Measurements from ENCODE around the gene NDUFA7. TPM values are rescaled to one million over a fixed set of nuclear protein-coding genes. Genes with fewer than 3 reads are reported as not detected.
"Not testable (repeated sequence)": the region's sequence is repeated elsewhere in the genome, so short reads cannot be mapped to it uniquely, and the experiment has no call there.

Gene NDUFA7
- total RNA-seq, 1 experiment from 2014 or later: 117 TPM

DNA sequence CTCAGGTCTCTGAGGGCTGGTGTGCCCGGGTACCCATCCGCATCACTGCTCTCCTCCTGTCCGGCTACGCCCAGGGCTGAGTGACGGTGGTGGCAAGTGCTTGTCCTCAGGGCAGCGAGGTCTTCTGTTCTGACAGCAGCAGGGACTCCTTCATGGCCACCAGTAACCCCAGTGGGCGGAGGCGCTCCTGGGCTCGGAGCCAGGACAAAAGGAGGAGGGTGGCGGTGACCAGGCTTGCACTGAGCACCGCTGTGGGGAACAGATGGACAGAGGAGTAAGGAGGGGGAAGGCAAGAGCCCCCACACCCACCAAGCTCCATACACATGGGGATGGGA, 18.9 kb downstream of the NDUFA7 start:
- Histone ChIP-seq H3K4me3 (ENCODE audit: insufficient read depth, low read depth, low read length) (no peak overlapping the region), H3K36me3 (replicated peaks; ENCODE audit: control insufficient read depth, insufficient read depth, low read length) (peaks cover 4% of the 10 kb centered on the region; the same call in 1 of the 2 replicates), H3K27me3 (ENCODE audit: control insufficient read depth, insufficient read depth, low read length) (no peaks in the 10 kb centered on the region)
- DNase-seq: no peak

DNA sequence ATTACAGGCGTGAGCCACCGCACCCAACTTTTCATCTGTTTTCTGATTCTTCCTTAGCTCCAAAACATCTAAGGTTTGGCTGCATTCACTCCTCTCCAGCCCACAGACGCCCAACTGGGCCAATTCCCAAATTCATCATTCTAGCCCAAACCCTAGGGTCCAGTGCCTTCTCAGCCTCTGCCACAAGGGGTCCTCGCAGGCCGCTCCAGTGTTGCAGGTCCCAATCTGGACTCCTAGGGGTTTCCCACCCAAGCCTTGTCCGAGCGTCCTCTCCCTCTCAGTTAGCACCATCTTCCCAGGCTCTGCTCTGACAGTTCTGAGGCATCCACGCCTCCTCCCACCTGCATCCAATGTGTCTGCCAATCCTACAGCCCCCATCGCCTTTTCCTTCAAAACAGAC, 29.8 kb downstream of the NDUFA7 start:
- H3K36me3 ChIP-seq (replicated peaks; ENCODE audit: control insufficient read depth, insufficient read depth, low read length); DNase-seq; H3K4me3 ChIP-seq (ENCODE audit: insufficient read depth, low read depth, low read length); H3K27me3 ChIP-seq (ENCODE audit: control insufficient read depth, insufficient read depth, low read length): not testable (repeated sequence)

DNA sequence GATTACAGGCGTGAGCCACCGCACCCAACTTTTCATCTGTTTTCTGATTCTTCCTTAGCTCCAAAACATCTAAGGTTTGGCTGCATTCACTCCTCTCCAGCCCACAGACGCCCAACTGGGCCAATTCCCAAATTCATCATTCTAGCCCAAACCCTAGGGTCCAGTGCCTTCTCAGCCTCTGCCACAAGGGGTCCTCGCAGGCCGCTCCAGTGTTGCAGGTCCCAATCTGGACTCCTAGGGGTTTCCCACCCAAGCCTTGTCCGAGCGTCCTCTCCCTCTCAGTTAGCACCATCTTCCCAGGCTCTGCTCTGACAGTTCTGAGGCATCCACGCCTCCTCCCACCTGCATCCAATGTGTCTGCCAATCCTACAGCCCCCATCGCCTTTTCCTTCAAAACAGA, 44.7 kb downstream of the NDUFA7 start:
- not testable (repeated sequence) for DNase-seq; H3K4me3 ChIP-seq (ENCODE audit: insufficient read depth, low read depth, low read length); H3K27me3 ChIP-seq (ENCODE audit: control insufficient read depth, insufficient read depth, low read length); H3K36me3 ChIP-seq (replicated peaks; ENCODE audit: control insufficient read depth, insufficient read depth, low read length)

DNA sequence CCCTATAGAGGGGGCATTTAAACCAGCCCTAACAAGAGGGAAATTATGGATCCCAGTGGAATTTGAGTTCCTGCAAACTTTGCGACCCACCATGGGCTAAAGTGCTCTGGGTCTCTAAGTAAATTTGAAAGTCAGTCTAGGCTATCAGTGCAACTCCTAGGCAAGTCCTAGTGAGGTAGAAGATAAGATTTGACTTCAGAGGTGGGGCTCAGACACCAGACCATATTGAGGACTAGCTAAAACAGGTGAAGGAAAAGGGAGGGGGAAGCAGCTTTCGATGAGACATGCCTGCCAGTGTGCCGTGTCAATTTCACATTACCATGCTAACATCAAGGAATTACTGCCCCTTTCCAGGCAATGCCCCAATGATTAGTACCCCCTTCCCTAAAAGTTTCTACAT, 51.5 kb downstream of the NDUFA7 start:
- H3K4me3 ChIP-seq (ENCODE audit: insufficient read depth, low read depth, low read length): no peak overlapping the region
- H3K27me3 ChIP-seq (ENCODE audit: control insufficient read depth, insufficient read depth, low read length): no peaks in the 10 kb centered on the region; the same call in 1 of the 2 replicates
- no peak for DNase-seq
- H3K36me3 ChIP-seq (replicated peaks; ENCODE audit: control insufficient read depth, insufficient read depth, low read length): no peaks in the 10 kb centered on the region

DNA sequence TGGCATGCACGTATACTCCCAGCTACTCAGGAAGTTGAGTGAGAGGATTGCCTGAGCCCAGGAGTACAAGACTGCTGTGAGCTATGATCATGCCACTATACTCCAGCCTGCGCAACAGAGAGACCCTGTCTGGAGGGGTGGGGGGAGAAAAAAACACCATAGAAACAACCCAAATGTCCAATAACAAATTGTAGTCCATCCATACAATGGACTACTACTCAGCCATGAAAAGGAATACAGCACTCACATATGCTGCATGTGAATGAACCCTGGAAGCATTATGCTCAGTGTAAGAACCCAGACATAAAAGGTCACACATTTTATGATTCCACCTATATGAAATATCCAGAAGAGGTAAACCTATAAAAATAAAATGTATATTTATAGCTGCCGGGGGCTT, 55.3 kb downstream of the NDUFA7 start:
- H3K27me3 ChIP-seq (ENCODE audit: control insufficient read depth, insufficient read depth, low read length): no peaks in the 10 kb centered on the region; the same call in 1 of the 2 replicates
- DNase-seq: no peak
- peaks cover 10% of the 10 kb centered on the region for H3K36me3 ChIP-seq (replicated peaks; ENCODE audit: control insufficient read depth, insufficient read depth, low read length)
- no peak overlapping the region for H3K4me3 ChIP-seq (ENCODE audit: insufficient read depth, low read depth, low read length)

DNA sequence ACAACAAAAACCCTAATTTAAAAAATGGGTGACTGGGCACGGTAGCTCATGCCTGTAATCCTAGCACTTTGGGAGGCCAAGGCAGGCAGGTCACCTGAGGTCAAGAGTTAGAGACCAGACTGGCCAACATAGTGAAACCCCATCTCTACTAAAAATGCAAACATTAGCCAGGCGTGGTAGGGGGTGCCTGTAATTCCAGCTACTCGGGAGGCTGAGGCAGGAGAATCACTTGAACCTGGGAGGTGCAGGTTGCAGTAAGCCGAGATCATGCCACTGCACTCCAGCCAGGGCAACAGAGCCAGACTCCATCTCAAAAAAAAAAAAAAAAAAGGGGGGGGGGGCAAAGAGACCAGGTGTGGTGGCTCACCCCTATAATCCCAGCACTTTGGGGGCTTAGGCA, 56.9 kb downstream of the NDUFA7 start:
- not testable (repeated sequence) for DNase-seq; H3K27me3 ChIP-seq (ENCODE audit: control insufficient read depth, insufficient read depth, low read length); H3K4me3 ChIP-seq (ENCODE audit: insufficient read depth, low read depth, low read length)
- peaks cover 13% of the 10 kb centered on the region for H3K36me3 ChIP-seq (replicated peaks; ENCODE audit: control insufficient read depth, insufficient read depth, low read length)

DNA sequence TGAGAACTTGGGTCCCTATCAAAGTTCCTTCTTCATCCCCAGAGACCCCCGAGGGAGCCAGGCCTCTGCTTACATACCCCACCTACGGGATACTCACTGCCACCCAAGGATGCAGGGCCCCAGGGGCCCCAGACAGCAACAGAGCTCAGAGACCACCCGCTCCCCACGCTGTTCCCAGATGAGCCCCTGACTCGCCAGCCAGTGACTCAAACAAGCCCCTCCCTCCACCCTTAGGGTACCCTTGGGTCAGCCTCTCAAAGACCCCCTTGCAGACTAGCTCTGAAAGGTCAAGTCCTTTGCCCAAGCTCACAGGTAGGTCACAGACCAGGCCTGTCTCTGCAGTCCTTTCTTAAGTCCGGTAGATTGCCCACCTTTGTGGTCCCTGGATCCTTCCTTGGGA, 58.7 kb downstream of the NDUFA7 start:
- H3K27me3 ChIP-seq (ENCODE audit: control insufficient read depth, insufficient read depth, low read length): no peaks in the 10 kb centered on the region
- H3K4me3 ChIP-seq (ENCODE audit: insufficient read depth, low read depth, low read length): no peak overlapping the region
- H3K36me3 ChIP-seq (replicated peaks; ENCODE audit: control insufficient read depth, insufficient read depth, low read length): peaks cover 19% of the 10 kb centered on the region
- DNase-seq: peak; percentile 27

DNA sequence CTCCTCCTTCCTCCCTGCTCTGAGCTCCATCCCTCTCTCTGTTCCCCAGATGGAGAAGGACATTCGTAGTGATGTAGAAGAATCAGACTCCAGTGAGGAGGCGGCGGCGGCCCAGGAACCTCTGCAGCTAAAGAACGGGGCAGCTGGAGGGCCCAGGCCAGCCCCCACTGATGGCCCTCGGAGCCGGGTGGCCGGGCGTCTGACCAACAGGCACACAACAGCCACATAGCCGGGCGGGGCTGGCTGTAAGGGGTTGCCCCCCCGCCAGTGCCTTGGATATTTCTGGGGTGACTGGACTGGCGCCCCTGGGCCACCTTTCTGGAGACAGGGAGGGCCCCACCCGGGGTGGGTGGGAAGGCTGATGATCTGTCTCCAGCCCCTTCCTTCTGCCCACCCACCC, 59.3 kb downstream of the NDUFA7 start:
- Histone ChIP-seq H3K27me3 (ENCODE audit: control insufficient read depth, insufficient read depth, low read length) (no peaks in the 10 kb centered on the region), H3K4me3 (ENCODE audit: insufficient read depth, low read depth, low read length) (no peak overlapping the region), H3K36me3 (replicated peaks; ENCODE audit: control insufficient read depth, insufficient read depth, low read length) (peaks cover 21% of the 10 kb centered on the region)
- peak; percentile 41 for DNase-seq

DNA sequence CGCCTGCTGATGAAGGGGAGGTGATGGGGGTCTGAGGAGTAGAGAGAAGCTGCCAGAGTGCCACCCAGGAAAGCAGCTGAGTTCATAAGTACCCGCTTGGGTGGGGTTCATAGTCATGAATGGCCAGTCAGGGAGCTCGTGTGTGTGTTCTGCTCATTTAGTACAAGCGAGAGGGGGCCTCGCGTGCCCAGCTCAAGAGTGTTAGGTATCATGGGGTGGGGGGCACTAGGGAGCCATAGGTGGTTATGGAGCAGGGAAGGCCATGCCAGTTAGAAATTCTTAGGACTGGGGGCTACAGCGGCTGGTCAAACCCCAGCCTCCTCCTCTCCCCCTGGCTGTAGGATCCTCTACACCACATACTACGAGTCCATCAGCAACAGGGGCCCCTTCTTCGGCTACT, 59.8 kb downstream of the NDUFA7 start:
- DNase-seq: no peak
- peaks cover 25% of the 10 kb centered on the region for H3K36me3 ChIP-seq (replicated peaks; ENCODE audit: control insufficient read depth, insufficient read depth, low read length)

More for the DNA sequence above, 59.8 kb downstream of the NDUFA7 start:
- no peak overlapping the region for H3K4me3 ChIP-seq (ENCODE audit: insufficient read depth, low read depth, low read length)
- H3K27me3 ChIP-seq (ENCODE audit: control insufficient read depth, insufficient read depth, low read length): no peaks in the 10 kb centered on the region

Other genes starting within 250 kb of the NDUFA7 start
- gene FBN3, start 171.8 kb downstream of the NDUFA7 start, total RNA-seq (2014; rRNA removed; shearing (Covaris generic)): 13.7 and 15.9 TPM in 2 replicates
- gene CERS4, start 112.0 kb downstream of the NDUFA7 start, total RNA-seq (2014; rRNA removed; shearing (Covaris generic)): 116 and 117 TPM in 2 replicates
- 127 and 159 TPM in 2 replicates for gene CD320, start 13.0 kb downstream of the NDUFA7 start, total RNA-seq (2014; rRNA removed; shearing (Covaris generic))
- 512 and 545 TPM in 2 replicates for gene RPS28, start 121 bp upstream of the NDUFA7 start, total RNA-seq (2014; rRNA removed; shearing (Covaris generic))
- 1.2 and 7.3 TPM in 2 replicates for gene KANK3, start 21.9 kb upstream of the NDUFA7 start, total RNA-seq (2014; rRNA removed; shearing (Covaris generic))
- gene ANGPTL4, start 42.8 kb upstream of the NDUFA7 start, total RNA-seq (2014; rRNA removed; shearing (Covaris generic)): 13.2 and 17.1 TPM in 2 replicates
- 16.9 and 31.4 TPM in 2 replicates for gene RAB11B, start 69.0 kb upstream of the NDUFA7 start, total RNA-seq (2014; rRNA removed; shearing (Covaris generic))
- gene MARCHF2, start 91.9 kb upstream of the NDUFA7 start, total RNA-seq (2014; rRNA removed; shearing (Covaris generic)): 44.4 and 47.8 TPM in 2 replicates
- 114 and 155 TPM in 2 replicates for gene HNRNPM, start 123.6 kb upstream of the NDUFA7 start, total RNA-seq (2014; rRNA removed; shearing (Covaris generic))
- 0.07 TPM in 2 replicates for gene PRAM1, start 181.3 kb upstream of the NDUFA7 start, total RNA-seq (2014; rRNA removed; shearing (Covaris generic))
- 7.6 and 13.1 TPM in 2 replicates for gene ZNF414, start 192.8 kb upstream of the NDUFA7 start, total RNA-seq (2014; rRNA removed; shearing (Covaris generic))